ENCODE data around the gene SIGMAR1.

The SIGMAR1 gene

DNA sequence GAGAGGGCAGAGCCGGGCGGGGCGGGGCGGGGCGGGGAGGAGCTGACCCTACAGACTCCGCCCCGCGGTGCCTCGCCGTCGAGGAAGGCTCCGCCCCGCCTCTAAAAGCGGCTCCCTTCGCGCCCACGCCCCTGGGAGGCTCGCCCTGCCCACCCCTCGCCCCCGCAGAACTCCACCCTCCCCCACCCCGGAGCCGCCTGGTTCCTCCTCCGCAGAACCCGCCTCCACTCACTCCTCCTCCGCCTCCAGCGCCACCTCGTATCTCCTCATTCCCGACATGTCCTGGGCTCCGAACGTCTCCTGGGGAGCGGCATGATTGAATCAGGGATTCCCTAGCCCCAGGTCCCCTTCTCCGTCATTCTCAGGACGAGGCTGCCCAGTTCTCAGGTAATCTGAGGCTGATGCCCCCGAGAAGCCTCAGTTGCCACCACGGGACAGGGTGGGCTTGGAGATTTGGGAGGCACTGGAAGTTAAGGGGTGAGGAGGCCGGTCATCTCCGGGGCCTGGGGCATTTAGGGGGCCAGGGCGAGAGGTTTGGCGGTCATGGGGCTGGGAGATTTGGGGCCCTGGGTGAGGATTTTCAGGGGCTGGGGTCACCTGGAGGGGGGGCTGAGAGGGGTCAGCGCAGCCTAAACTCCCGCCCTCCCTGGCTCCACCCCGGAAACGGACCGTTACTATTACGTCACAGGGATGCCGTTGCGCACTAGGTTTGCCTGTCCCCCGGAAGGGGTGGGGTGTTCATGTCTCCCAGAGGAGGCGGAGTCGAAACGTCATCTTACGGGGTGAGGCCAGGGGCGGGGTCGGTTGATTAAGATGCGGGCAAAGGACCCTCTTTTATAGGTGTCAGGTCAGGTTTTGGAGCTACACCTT, 28.0 kb upstream of the SIGMAR1 start:
- Histone ChIP-seq H3K9me3 (ENCODE audit: severe bottlenecking) (no peaks in the 10 kb centered on the region), H3K36me3 (peaks cover 6% of the 10 kb centered on the region), H3K27me3 (ENCODE audit: insufficient read depth, low read depth, severe bottlenecking) (no peaks in the 10 kb centered on the region), H3K27ac (peak overlapping the region; percentile 94), H3K4me3 (ENCODE audit: low read depth, low read length) (peak overlapping the region; percentile 95)
- TF ChIP-seq, protein P1, sequence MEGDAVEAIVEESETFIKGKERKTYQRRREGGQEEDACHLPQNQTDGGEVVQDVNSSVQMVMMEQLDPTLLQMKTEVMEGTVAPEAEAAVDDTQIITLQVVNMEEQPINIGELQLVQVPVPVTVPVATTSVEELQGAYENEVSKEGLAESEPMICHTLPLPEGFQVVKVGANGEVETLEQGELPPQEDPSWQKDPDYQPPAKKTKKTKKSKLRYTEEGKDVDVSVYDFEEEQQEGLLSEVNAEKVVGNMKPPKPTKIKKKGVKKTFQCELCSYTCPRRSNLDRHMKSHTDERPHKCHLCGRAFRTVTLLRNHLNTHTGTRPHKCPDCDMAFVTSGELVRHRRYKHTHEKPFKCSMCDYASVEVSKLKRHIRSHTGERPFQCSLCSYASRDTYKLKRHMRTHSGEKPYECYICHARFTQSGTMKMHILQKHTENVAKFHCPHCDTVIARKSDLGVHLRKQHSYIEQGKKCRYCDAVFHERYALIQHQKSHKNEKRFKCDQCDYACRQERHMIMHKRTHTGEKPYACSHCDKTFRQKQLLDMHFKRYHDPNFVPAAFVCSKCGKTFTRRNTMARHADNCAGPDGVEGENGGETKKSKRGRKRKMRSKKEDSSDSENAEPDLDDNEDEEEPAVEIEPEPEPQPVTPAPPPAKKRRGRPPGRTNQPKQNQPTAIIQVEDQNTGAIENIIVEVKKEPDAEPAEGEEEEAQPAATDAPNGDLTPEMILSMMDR (IDR thresholded peaks at IDR 0.05; ENCODE audit: low read depth, low read length): no peak
- peak; percentile 96 for DNase-seq

DNA sequence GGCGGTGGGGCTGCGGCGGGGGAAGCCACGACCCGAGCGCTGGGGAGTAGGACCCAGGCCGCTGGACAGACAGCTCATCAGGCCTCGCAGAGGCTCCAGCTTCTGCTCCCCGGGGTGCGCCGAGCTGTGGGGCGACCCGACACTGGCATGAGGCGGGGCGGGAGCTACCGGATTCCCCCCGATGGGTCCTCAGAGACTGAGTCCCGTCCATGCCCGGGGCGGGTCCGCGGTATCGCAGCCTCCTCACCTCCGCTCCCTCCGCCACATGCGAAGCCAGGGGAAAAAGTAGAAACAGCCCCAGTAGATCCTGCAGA, 27.4 kb upstream of the SIGMAR1 start:
- Histone ChIP-seq H3K27ac (peak overlapping the region; percentile 65; the same call in 1 of the 2 replicates), H3K27me3 (ENCODE audit: insufficient read depth, low read depth, severe bottlenecking) (no peaks in the 10 kb centered on the region), H3K4me3 (ENCODE audit: low read depth, low read length) (no peak overlapping the region), H3K36me3 (peaks cover 6% of the 10 kb centered on the region), H3K9me3 (ENCODE audit: severe bottlenecking) (no peaks in the 10 kb centered on the region)
- no peak for DNase-seq
- TF ChIP-seq, protein P1 (IDR thresholded peaks at IDR 0.05; ENCODE audit: low read depth, low read length): no peak

DNA sequence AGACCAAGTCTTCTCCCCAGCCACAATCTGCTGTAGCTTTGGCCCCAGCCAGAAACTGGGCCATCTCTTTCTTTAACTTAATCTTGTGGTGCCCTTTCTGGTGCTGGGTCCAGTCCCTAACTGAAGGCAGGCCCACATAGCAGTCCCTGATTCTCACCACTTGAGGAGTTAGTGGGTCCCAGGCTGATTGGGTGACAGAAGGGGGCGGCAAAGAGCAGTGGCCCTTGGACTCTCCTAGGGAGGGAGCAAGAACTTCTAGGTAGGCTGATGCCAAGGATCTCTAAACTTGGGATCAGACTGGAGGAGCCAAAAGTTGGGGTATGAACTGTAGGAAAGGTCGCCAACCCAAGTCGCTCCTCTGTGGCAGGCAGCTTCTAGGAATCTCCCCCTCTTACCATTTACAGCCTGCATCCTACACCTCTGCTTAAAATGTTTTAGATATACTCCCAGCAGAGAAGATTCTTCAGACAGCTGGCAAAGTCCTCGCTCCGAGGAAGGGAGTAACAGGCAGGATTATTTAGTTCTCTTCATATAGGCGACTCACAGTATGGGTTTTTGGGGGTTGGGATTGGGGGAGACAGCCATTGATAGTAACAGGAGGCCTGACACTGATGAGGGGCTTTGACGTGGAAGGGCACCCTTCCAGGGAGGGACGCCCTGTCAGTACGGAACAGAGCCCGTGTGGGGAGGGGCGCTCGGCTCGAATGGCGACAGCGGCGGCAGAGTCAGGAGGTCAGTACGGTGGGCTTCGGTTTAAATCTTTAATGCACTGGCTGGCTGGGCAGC, 26.9 kb upstream of the SIGMAR1 start:
- Histone ChIP-seq H3K27me3 (ENCODE audit: insufficient read depth, low read depth, severe bottlenecking) (no peaks in the 10 kb centered on the region), H3K36me3 (peaks cover 3% of the 10 kb centered on the region), H3K27ac (peak overlapping the region; percentile 65), H3K4me3 (ENCODE audit: low read depth, low read length) (no peak overlapping the region), H3K9me3 (ENCODE audit: severe bottlenecking) (no peaks in the 10 kb centered on the region)
- DNase-seq: peak; percentile 76
- TF ChIP-seq, protein P1 (IDR thresholded peaks at IDR 0.05; ENCODE audit: low read depth, low read length): peak; percentile 74

DNA sequence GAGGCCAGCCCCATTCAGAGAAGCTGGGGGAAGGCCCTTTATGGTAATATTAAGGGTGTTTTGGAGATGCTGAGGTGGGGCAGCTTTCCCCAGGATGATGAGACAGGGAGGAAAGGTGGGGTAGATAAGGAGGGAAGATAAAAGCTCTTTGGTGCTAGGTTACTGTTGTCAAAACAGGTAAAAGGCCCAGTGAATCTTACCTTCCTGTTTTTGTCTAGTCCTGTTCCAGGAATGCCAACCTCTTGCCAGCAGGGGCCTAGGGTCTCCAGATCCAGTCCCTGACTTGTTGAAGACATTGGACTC, 25.7 kb upstream of the SIGMAR1 start:
- TF ChIP-seq, protein P1 (IDR thresholded peaks at IDR 0.05; ENCODE audit: low read depth, low read length): no peak
- no peak overlapping the region for H3K4me3 ChIP-seq (ENCODE audit: low read depth, low read length)
- DNase-seq: no peak
- H3K9me3 ChIP-seq (ENCODE audit: severe bottlenecking): no peaks in the 10 kb centered on the region
- H3K27ac ChIP-seq: peak overlapping the region; percentile 65
- peaks cover 3% of the 10 kb centered on the region for H3K36me3 ChIP-seq
- H3K27me3 ChIP-seq (ENCODE audit: insufficient read depth, low read depth, severe bottlenecking): no peaks in the 10 kb centered on the region

DNA sequence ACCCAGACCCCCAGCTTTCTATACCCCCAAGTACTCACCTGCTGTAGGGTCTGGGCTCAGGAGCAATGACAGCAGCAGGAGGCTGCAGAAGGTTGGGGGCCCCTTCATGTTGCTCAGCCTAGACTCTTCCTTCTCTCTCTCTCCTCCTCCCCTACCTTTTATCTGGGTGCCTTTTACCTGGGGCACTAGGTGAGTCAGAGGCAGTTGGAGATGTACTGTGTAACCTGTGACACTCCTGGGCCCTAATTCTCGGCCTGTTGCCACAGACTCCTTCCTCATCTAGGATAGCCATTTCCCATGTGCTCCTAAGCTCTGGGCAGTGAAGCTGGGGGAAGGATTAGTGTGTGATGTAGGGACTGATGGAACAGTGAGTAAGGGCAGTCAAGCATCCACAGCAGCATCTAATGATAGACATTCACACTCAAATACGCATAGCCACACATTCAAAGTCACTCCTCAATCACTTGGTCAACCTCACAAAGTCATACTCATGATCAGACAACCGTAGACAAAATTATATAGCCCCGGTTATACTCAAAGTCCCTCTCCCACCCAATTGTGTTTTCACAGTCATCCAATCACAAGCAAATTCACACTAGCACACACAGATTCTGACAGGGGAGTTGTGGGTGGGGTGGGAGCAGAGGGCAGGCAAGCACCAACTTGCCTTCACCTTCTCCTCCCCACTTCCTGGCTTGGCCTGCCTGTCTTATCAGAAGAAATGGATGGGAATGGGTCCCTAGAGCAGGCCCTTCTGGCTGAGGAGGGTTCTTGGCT, 25.1 kb upstream of the SIGMAR1 start, which contains the start of gene CCL27:
Gene CCL27 (minus strand): TSS at position 132 of the 777 bp plus-strand sequence. CDS start 24 bp downstream, at position 108.
- Histone ChIP-seq H3K9me3 (ENCODE audit: severe bottlenecking) (no peaks in the 10 kb centered on the region), H3K4me3 (ENCODE audit: low read depth, low read length) (no peak within 1 kb of the TSS), H3K27me3 (ENCODE audit: insufficient read depth, low read depth, severe bottlenecking) (no peaks in the 10 kb centered on the region), H3K27ac (peak within 1 kb of the TSS; percentile 65), H3K36me3 (peaks cover 3% of the 10 kb centered on the region)
- peak; percentile 33 for DNase-seq
- TF ChIP-seq, protein P1 (IDR thresholded peaks at IDR 0.05; ENCODE audit: low read depth, low read length): no peak

Measured in WERI-Rb-1 (cell line).